CD8-positive, alpha-beta memory T cell (primary cell): ENCODE results near the gene SRPX2. TPM values are rescaled to one million over a fixed set of nuclear protein-coding genes. Genes with fewer than 3 reads are reported as not detected.

Experiments used
- CTCF ChIA-PET: fragments of 350-600 bp; sonication (Branson Sonifier 250); formaldehyde crosslinking; loops from one replicate; lab custom pipeline; 2021; ENCODE audit warnings: antibody characterized with exemption; lab: Charles Lee
- POLR2A ChIA-PET: fragments of 350-600 bp; sonication (Branson Sonifier 250); formaldehyde crosslinking; loops from one replicate; lab custom pipeline; 2021; ENCODE audit warnings: antibody characterized with exemption; lab: Charles Lee
- DNase-seq, 5 donors: peaks; one replicate each; pipeline versions ENCODE4 v3.0.0 to v3.0.0-alpha.2; 2020 to 2022; ENCODE audit warnings: mixed read lengths in 1 of 5
- H3K27ac ChIP-seq: one replicate; pipeline ENCODE4 v1.7.0; 2013; ENCODE audit warnings: low read depth, mild to moderate bottlenecking, low read length, moderate library complexity
- H3K27me3 ChIP-seq: 2 replicates; pipeline ENCODE4 v1.7.0; 2013; ENCODE audit warnings: low read length, mild to moderate bottlenecking; ENCODE audit not compliant: insufficient read depth, poor library complexity, severe bottlenecking
- H3K36me3 ChIP-seq: 2 replicates; pipeline ENCODE4 v1.7.0; 2013; ENCODE audit warnings: mild to moderate bottlenecking, low read length, moderate library complexity; ENCODE audit not compliant: insufficient read depth
- H3K4me1 ChIP-seq: 2 replicates; pipeline ENCODE4 v1.7.0; 2013; ENCODE audit warnings: mild to moderate bottlenecking, low read length, moderate library complexity; ENCODE audit not compliant: insufficient read depth
- H3K4me3 ChIP-seq: 2 replicates; pipeline ENCODE4 v1.7.0; 2013; ENCODE audit warnings: mild to moderate bottlenecking, low read length
- H3K9me3 ChIP-seq: 2 replicates; pipeline ENCODE4 v1.7.0; 2013; ENCODE audit warnings: mild to moderate bottlenecking, low read length
- H3K27ac Mint-ChIP-seq, 8 donors: one replicate each; pipeline ENCODE4 v1.8.0; 2020 to 2021; ENCODE audit warnings: mixed read lengths in 8 of 8, mild to moderate bottlenecking in 6 of 8, inconsistent platforms in 3 of 8, moderate library complexity in 3 of 8
- H3K27me3 Mint-ChIP-seq, 2 donors: one replicate each; pipeline ENCODE4 v1.8.0; 2020 to 2021; ENCODE audit warnings: mixed read lengths in 2 of 2, mild to moderate bottlenecking in 1 of 2, moderate library complexity in 1 of 2
- H3K36me3 Mint-ChIP-seq, 3 donors: one replicate each; pipeline ENCODE4 v1.8.0; 2020 to 2021; ENCODE audit warnings: mixed read lengths in 3 of 3, inconsistent platforms in 1 of 3, mild to moderate bottlenecking in 1 of 3
- H3K4me1 Mint-ChIP-seq, 3 donors: one replicate each; pipeline ENCODE4 v1.8.0; 2020 to 2021; ENCODE audit warnings: mixed read lengths in 3 of 3, inconsistent platforms in 1 of 3, mild to moderate bottlenecking in 1 of 3
- H3K4me3 Mint-ChIP-seq, 7 donors: one replicate each; pipeline ENCODE4 v1.8.0; 2020 to 2021; ENCODE audit warnings: mixed read lengths in 7 of 7, mild to moderate bottlenecking in 6 of 7, moderate library complexity in 4 of 7, inconsistent platforms in 2 of 7
- H3K9me3 Mint-ChIP-seq, 5 donors: one replicate each; pipeline ENCODE4 v1.8.0; 2020 to 2022; ENCODE audit warnings: mixed read lengths in 5 of 5, mild to moderate bottlenecking in 3 of 5, moderate library complexity in 2 of 5, inconsistent platforms in 1 of 5
- polyA plus RNA-seq: library from polyadenylated mRNA; unstranded; fragments of 300-500 nt; fragmentation: Illumina TruSeq; gene quantifications from one replicate; pipeline ENCODE4 v1.2.3, GENCODE V29; 2021
- total RNA-seq, 2 experiments: library from RNA; stranded (reverse); gene quantifications; one replicate each; pipeline ENCODE4 v1.2.3, GENCODE V29; 2021

SRPX2 gene
- total and polyA plus RNA-seq, 3 experiments from 2014 or later = not detected

- no peaks in the 10 kb centered on the region for H3K36me3 ChIP-seq
- Mint-ChIP-seq H3K36me3 (no peaks in the 10 kb centered on the region), H3K4me1 (no peaks in the 10 kb centered on the region), H3K27ac (no peak overlapping the region), H3K9me3 (no peaks in the 10 kb centered on the region), H3K27me3 (peaks cover 8 to 25% of the 10 kb centered on the region in 2 donors), H3K4me3 (no peak overlapping the region)
- H3K27ac ChIP-seq = no peak overlapping the region
- ChIA-PET POLR2A (no interaction called here), CTCF (no interaction called here)
- no peak overlapping the region for H3K4me3 ChIP-seq
- no peaks in the 10 kb centered on the region for H3K4me1 ChIP-seq
- H3K9me3 ChIP-seq = no peaks in the 10 kb centered on the region
- DNase-seq = no peak
- H3K27me3 ChIP-seq = no peaks in the 10 kb centered on the region
These were observed 51.3 kb downstream of the SRPX2 start for GRCh38 chrX:100695302-100695701.

GRCh38 chrX:100695991-100696390, 52.0 kb downstream of the SRPX2 start:
- POLR2A ChIA-PET = no interaction called here
- H3K27ac ChIP-seq = no peak overlapping the region
- CTCF ChIA-PET = no interaction called here
- no peak for DNase-seq
- no peaks in the 10 kb centered on the region for H3K9me3 ChIP-seq
- no peaks in the 10 kb centered on the region for H3K9me3 Mint-ChIP-seq
- H3K4me1 Mint-ChIP-seq = no peaks in the 10 kb centered on the region
- no peak overlapping the region for H3K4me3 Mint-ChIP-seq
- no peaks in the 10 kb centered on the region for H3K4me1 ChIP-seq
- no peak overlapping the region for H3K4me3 ChIP-seq
- no peak overlapping the region for H3K27ac Mint-ChIP-seq
- no peaks in the 10 kb centered on the region for H3K36me3 ChIP-seq
- H3K27me3 ChIP-seq = no peaks in the 10 kb centered on the region
- peaks cover 8 to 27% of the 10 kb centered on the region in 2 donors for H3K27me3 Mint-ChIP-seq
- H3K36me3 Mint-ChIP-seq = no peaks in the 10 kb centered on the region

- Histone ChIP-seq H3K36me3 (no peaks in the 10 kb centered on the region), H3K4me1 (no peaks in the 10 kb centered on the region), H3K9me3 (no peaks in the 10 kb centered on the region), H3K4me3 (no peak overlapping the region), H3K27me3 (no peaks in the 10 kb centered on the region), H3K27ac (no peak overlapping the region)
- DNase-seq = no peak
- Mint-ChIP-seq H3K4me3 (no peak overlapping the region), H3K9me3 (no peaks in the 10 kb centered on the region), H3K4me1 (no peaks in the 10 kb centered on the region), H3K27me3 (peaks cover 7 to 29% of the 10 kb centered on the region in 2 donors), H3K27ac (no peak overlapping the region), H3K36me3 (no peaks in the 10 kb centered on the region)
- POLR2A ChIA-PET = no interaction called here
- CTCF ChIA-PET = no interaction called here
These were observed 52.8 kb downstream of the SRPX2 start for GRCh38 chrX:100696699-100697351.

GRCh38 chrX:100698551-100698950, 54.6 kb downstream of the SRPX2 start:
- CTCF ChIA-PET = no interaction called here
- Histone ChIP-seq H3K36me3 (no peaks in the 10 kb centered on the region), H3K27ac (no peak overlapping the region), H3K27me3 (no peaks in the 10 kb centered on the region), H3K4me1 (no peaks in the 10 kb centered on the region), H3K4me3 (no peak overlapping the region), H3K9me3 (no peaks in the 10 kb centered on the region)
- H3K36me3 Mint-ChIP-seq = no peaks in the 10 kb centered on the region
- peaks cover 4 to 18% of the 10 kb centered on the region in 2 donors for H3K27me3 Mint-ChIP-seq
- no peak overlapping the region for H3K27ac Mint-ChIP-seq
- no peaks in the 10 kb centered on the region for H3K9me3 Mint-ChIP-seq
- DNase-seq = no peak
- H3K4me1 Mint-ChIP-seq = no peaks in the 10 kb centered on the region
- no peak overlapping the region for H3K4me3 Mint-ChIP-seq
- POLR2A ChIA-PET = no interaction called here

- Histone ChIP-seq H3K4me1 (no peaks in the 10 kb centered on the region), H3K9me3 (no peaks in the 10 kb centered on the region), H3K4me3 (no peak overlapping the region), H3K27ac (no peak overlapping the region), H3K27me3 (no peaks in the 10 kb centered on the region), H3K36me3 (no peaks in the 10 kb centered on the region)
- peaks cover 10 to 20% of the 10 kb centered on the region in 2 donors for H3K27me3 Mint-ChIP-seq
- no peaks in the 10 kb centered on the region for H3K4me1 Mint-ChIP-seq
- ChIA-PET CTCF (no interaction called here), POLR2A (no interaction called here)
- no peak overlapping the region for H3K27ac Mint-ChIP-seq
- no peak for DNase-seq
- H3K4me3 Mint-ChIP-seq = no peak overlapping the region
- no peaks in the 10 kb centered on the region for H3K36me3 Mint-ChIP-seq
- no peaks in the 10 kb centered on the region for H3K9me3 Mint-ChIP-seq
These were observed 56.8 kb downstream of the SRPX2 start for GRCh38 chrX:100700809-100701208.

- Histone ChIP-seq H3K9me3 (no peaks in the 10 kb centered on the region), H3K4me1 (no peaks in the 10 kb centered on the region), H3K27me3 (no peaks in the 10 kb centered on the region), H3K36me3 (no peaks in the 10 kb centered on the region), H3K27ac (no peak overlapping the region), H3K4me3 (no peak overlapping the region)
- POLR2A ChIA-PET = no interaction called here
- Mint-ChIP-seq H3K36me3 (no peaks in the 10 kb centered on the region), H3K27ac (no peak overlapping the region), H3K4me3 (no peak overlapping the region), H3K9me3 (no peaks in the 10 kb centered on the region), H3K4me1 (no peaks in the 10 kb centered on the region), H3K27me3 (peaks cover 7 to 28% of the 10 kb centered on the region in 2 donors)
- no peak for DNase-seq
- CTCF ChIA-PET = no interaction called here
These were observed 60.7 kb downstream of the SRPX2 start for GRCh38 chrX:100704581-100705203.

DNA sequence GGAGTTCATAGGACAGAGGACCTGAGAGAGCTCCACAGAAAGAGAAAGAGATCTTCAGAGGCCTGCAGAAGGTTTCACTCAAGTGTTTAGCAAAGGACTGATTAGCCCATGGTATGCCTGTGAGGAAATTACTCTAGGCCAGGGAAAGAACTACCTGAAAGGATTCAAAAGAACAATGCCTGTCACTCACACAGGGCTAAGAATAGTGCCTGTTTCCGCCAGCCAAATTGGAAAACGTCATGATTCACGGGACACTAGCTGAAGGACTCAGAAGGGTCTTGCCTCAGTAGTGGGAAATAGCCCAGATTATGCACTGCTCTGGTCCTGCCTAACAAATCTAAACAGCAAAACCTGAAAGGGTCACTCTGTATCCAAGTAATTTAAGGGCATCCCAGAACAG, 66.8 kb downstream of the SRPX2 start:
- no peaks in the 10 kb centered on the region for H3K9me3 ChIP-seq
- H3K27ac ChIP-seq = no peak overlapping the region
- Mint-ChIP-seq H3K27ac (no peak overlapping the region), H3K4me3 (no peak overlapping the region), H3K27me3 (peaks cover 4 to 13% of the 10 kb centered on the region in 2 donors), H3K9me3 (no peaks in the 10 kb centered on the region), H3K4me1 (no peaks in the 10 kb centered on the region), H3K36me3 (no peaks in the 10 kb centered on the region)
- ChIA-PET CTCF (interaction anchor here (1.3 kb wide), 1 partner anchor 58 kb away, joined by 3 read pairs; no protein-coding TSS in a partner anchor), POLR2A (no interaction called here)
- no peak for DNase-seq
- no peak overlapping the region for H3K4me3 ChIP-seq
- H3K27me3 ChIP-seq = no peaks in the 10 kb centered on the region
- H3K36me3 ChIP-seq = no peaks in the 10 kb centered on the region
- no peaks in the 10 kb centered on the region for H3K4me1 ChIP-seq

GRCh38 chrX:100717363-100717762, 73.4 kb downstream of the SRPX2 start:
- no peaks in the 10 kb centered on the region for H3K4me1 Mint-ChIP-seq
- H3K4me3 Mint-ChIP-seq = no peak overlapping the region

More at GRCh38 chrX:100717363-100717762, 73.4 kb downstream of the SRPX2 start:
- Mint-ChIP-seq H3K27ac (no peak overlapping the region), H3K36me3 (no peaks in the 10 kb centered on the region), H3K9me3 (no peaks in the 10 kb centered on the region), H3K27me3 (peaks cover 3 to 4% of the 10 kb centered on the region in 2 donors)
- no peaks in the 10 kb centered on the region for H3K4me1 ChIP-seq
- no peak for DNase-seq
- H3K27ac ChIP-seq = no peak overlapping the region
- no peaks in the 10 kb centered on the region for H3K27me3 ChIP-seq
- no peaks in the 10 kb centered on the region for H3K36me3 ChIP-seq
- no peaks in the 10 kb centered on the region for H3K9me3 ChIP-seq
- CTCF ChIA-PET = no interaction called here
- no peak overlapping the region for H3K4me3 ChIP-seq
- POLR2A ChIA-PET = no interaction called here
